NB4 (cell line): ENCODE results near the gene TMEM145.

Experiments
- MAX ChIP-seq: IDR thresholded peaks from 2 replicates; pipeline ENCODE4 v1.6.1; 2011; ENCODE audit warnings: low read depth, low read length
- MYC ChIP-seq: IDR thresholded peaks from 2 replicates; pipeline ENCODE4 v1.6.1; 2011; ENCODE audit warnings: low read depth, low read length
- POLR2A ChIP-seq: IDR thresholded peaks from 2 replicates; pipeline ENCODE4 v1.6.1; 2011; ENCODE audit warnings: mild to moderate bottlenecking; ENCODE audit not compliant: insufficient read length; ENCODE audit errors: extremely low read depth
- TF ChIP-seq, protein P1 (sequence below): IDR thresholded peaks from one replicate; pipeline ENCODE4 v1.5.1; 2012; ENCODE audit warnings: low read depth, low read length

GRCh38 chr19:42301646-42302203, 11.4 kb upstream of the TMEM145 start, which contains the start of gene PRR19:
- TF ChIP-seq POLR2A: no peak
- TF ChIP-seq, protein P1, sequence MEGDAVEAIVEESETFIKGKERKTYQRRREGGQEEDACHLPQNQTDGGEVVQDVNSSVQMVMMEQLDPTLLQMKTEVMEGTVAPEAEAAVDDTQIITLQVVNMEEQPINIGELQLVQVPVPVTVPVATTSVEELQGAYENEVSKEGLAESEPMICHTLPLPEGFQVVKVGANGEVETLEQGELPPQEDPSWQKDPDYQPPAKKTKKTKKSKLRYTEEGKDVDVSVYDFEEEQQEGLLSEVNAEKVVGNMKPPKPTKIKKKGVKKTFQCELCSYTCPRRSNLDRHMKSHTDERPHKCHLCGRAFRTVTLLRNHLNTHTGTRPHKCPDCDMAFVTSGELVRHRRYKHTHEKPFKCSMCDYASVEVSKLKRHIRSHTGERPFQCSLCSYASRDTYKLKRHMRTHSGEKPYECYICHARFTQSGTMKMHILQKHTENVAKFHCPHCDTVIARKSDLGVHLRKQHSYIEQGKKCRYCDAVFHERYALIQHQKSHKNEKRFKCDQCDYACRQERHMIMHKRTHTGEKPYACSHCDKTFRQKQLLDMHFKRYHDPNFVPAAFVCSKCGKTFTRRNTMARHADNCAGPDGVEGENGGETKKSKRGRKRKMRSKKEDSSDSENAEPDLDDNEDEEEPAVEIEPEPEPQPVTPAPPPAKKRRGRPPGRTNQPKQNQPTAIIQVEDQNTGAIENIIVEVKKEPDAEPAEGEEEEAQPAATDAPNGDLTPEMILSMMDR: no peak
- no peak for TF ChIP-seq MAX
- TF ChIP-seq MYC: no peak
